Heart right ventricle (tissue), 16 donors: Measurements from ENCODE around the gene C2CD5. TPM values are rescaled to one million over a fixed set of nuclear protein-coding genes. Genes with fewer than 3 reads are reported as not detected.

ENCODE experiments used
- ATAC-seq, 8 donors: fragments of 200-7000 bp; cut with Tn5 transposase; one replicate each; pipeline ENCODE4 v1.9.1; 2020; ENCODE audit warnings: mild to moderate bottlenecking in 8 of 8, moderate library complexity in 8 of 8, moderate number of reproducible peaks in 1 of 8
- DNase-seq, 2 donors: peaks; one replicate each; pipeline ENCODE4 v3.0.0-alpha.2; 2020
- H3K27ac ChIP-seq, 10 donors: fragments of 200-600 bp; sonication (generic) in 2 of 10; one replicate each; pipeline versions ENCODE4 v1.5.0 to v1.8.0; 2020 to 2022; ENCODE audit warnings: mild to moderate bottlenecking in 3 of 10
- H3K27me3 ChIP-seq, 7 donors: fragments of 200-600 bp; one replicate each; pipeline ENCODE4 v1.8.0; 2021 to 2022; ENCODE audit warnings: mild to moderate bottlenecking in 2 of 7
- H3K36me3 ChIP-seq, 9 donors: fragments of 200-600 bp; sonication (generic) in 1 of 9; one replicate each; pipeline versions ENCODE4 v1.5.0 to v1.8.0; 2020 to 2022; ENCODE audit warnings: mild to moderate bottlenecking in 2 of 9
- H3K4me1 ChIP-seq, 9 donors: fragments of 200-600 bp; sonication (generic) in 1 of 9; one replicate each; pipeline versions ENCODE4 v1.5.0 to v1.8.0; 2020 to 2022; ENCODE audit warnings: mild to moderate bottlenecking in 4 of 9
- H3K4me3 ChIP-seq, 10 donors: fragments of 200-600 bp; sonication (generic) in 2 of 10; one replicate each; pipeline versions ENCODE4 v1.5.0 to v1.8.0; 2020 to 2022; ENCODE audit warnings: mild to moderate bottlenecking in 7 of 10, moderate library complexity in 2 of 10
- H3K9me3 ChIP-seq, 11 donors: fragments of 200-600 bp in 10 of 11; sonication (generic) in 2 of 11; one replicate each; pipeline versions ENCODE4 v1.5.0 to v1.8.0; 2013 to 2022; ENCODE audit warnings: mild to moderate bottlenecking in 2 of 11, control low read depth in 1 of 11, moderate library complexity in 1 of 11
- WGBS, 2 donors: extraction: QIAGEN DNeasy Blood & Tissue Kit; methylation state at CpG; one replicate each; pipeline ENCODE4 v1.1.7; 2013; ENCODE audit warnings: inconsistent platforms in 1 of 2; 5-methylcytosine and 5-hydroxymethylcytosine counted together
- intact Hi-C, 10 donors: fragments of 100-400 bp; cut with DNase I; formaldehyde crosslinking; loops; one replicate each; pipeline versions ENCODE4 v1.11.1 to v1.14.2; 2022
- polyA plus RNA-seq, 2 donors: library from polyadenylated mRNA; stranded (reverse); fragments of 200-250 nt; gene quantifications; one replicate each; pipeline ENCODE4 v1.2.3, GENCODE V29; 2013
- total RNA-seq, 10 donors: library from RNA; stranded (reverse); fragmentation: NEBNext Ultra II Directional in 3 of 10; extraction: Animal tissue kit (Norgen Biotek cat#: 25700) in 3 of 10; gene quantifications; one replicate each; pipeline versions ENCODE4 v1.2.1 to v1.2.4, GENCODE V29; 2021 to 2023
- TF ChIP-seq, protein P1 (sequence below), 9 donors: fragments of 200-600 bp; sonication (generic) in 2 of 9; IDR thresholded peaks; one replicate each; pipeline versions ENCODE4 v1.5.0 to v1.8.0; 2021 to 2022; ENCODE audit warnings: antibody characterized with exemption in 9 of 9, mild to moderate bottlenecking in 5 of 9, moderate library complexity in 1 of 9
- donor health status: Arrhythmogenic right ventricular cardiomyopathy.
- donor health status: ischemic (EF 13 %, LVEDD 7.1; RV severe dilation, severe dysfunction).
- donor health status: healthy with polysubstance abuse.
- donor health status: DM: no; HTN: yes; CAD: no.
- donor health status: DM: no; HTN: no; CAD: no.
- donor health status: ischemic (EF 25% LVEDD 6.9; RV normal size, moderate dysfunction).
- donor health status: ischemic (EF 25% LVEDD 5.7; RV mildly dilated, moderate dysfunction).
- donor health status: healthy.
- donor health status: DM: yes; HTN: yes; CAD: no.
- donor health status: Ischemic cardiomyopathy.
- donor health status: ischemic (EF 35%, LVEDD 5.7; RV mildly dilated, moderate dysfunction).
- donor health status: nonischemic (EF 11% LVEDD 7.7; RV severe dilation, severe dysfunction).
- donor health status: DM: yes; HTN: yes; CAD: no.
- donor health status: PGD.
- donor health status: ischemic (EF 29% LVEDD 5.4; RV normal size, mild dysfunction).
- donor health status: nonischemic (EF 23%, LVEDD 6.1; RV moderate dilation, normal function).

Gene C2CD5
- total and polyA plus RNA-seq, 12 donors = 5.0 to 30.2 (median 20.2) TPM

DNA sequence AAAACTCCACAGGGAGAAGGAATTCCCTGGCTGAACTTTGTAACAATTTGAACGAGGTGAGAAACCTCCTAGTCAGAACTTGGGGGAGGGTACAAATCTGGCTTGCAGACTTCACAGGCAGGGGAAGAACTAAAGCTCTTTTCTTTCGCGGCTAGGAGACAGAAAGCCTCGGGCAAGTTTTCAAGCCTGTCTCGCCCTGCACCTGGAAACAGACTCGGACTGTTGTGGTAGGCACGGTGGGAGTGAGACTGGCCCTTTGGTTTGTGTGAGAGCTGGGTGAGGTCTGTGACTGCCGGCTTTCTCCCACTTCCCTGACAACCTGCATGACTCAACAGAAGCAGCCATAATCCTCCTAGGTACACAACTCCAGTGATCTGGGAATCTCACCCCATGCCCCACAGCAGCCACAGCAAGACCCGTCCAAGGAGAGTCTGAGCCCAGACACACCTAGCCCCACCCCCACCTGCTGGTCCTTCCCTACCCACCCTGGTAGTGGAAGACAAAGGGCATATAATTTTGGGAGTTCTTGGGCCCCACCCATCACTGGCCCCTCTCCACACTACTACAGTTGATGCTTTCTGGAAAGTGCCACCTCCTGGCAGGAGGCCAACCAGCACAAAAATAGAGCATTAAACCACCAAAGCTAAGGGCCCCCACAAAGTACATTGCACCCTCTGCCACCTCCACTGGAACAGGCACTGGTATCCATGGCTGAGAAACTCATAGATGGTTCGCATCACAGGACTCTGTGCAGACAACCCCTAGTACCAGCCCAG is 107.1 kb downstream of the C2CD5 start:
- TF ChIP-seq, protein P1, sequence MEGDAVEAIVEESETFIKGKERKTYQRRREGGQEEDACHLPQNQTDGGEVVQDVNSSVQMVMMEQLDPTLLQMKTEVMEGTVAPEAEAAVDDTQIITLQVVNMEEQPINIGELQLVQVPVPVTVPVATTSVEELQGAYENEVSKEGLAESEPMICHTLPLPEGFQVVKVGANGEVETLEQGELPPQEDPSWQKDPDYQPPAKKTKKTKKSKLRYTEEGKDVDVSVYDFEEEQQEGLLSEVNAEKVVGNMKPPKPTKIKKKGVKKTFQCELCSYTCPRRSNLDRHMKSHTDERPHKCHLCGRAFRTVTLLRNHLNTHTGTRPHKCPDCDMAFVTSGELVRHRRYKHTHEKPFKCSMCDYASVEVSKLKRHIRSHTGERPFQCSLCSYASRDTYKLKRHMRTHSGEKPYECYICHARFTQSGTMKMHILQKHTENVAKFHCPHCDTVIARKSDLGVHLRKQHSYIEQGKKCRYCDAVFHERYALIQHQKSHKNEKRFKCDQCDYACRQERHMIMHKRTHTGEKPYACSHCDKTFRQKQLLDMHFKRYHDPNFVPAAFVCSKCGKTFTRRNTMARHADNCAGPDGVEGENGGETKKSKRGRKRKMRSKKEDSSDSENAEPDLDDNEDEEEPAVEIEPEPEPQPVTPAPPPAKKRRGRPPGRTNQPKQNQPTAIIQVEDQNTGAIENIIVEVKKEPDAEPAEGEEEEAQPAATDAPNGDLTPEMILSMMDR (IDR thresholded peaks at IDR 0.05) = no peak
- ATAC-seq (peak in 1 of 8 donors; percentile 10), DNase-seq (peak in 1 of 2 donors; percentile 11)
- 58 to 63% methylated on average over 10 of the region's 10 CpGs for WGBS, 2 donors
- Histone ChIP-seq H3K36me3 (no peaks in the 10 kb centered on the region), H3K9me3 (no peaks in the 10 kb centered on the region), H3K27me3 (no peaks in the 10 kb centered on the region), H3K4me3 (no peak overlapping the region), H3K27ac (peak overlapping the region in 1 of 10 donors; percentile 29), H3K4me1 (no peaks in the 10 kb centered on the region)
- intact Hi-C loops = no loop called here

DNA sequence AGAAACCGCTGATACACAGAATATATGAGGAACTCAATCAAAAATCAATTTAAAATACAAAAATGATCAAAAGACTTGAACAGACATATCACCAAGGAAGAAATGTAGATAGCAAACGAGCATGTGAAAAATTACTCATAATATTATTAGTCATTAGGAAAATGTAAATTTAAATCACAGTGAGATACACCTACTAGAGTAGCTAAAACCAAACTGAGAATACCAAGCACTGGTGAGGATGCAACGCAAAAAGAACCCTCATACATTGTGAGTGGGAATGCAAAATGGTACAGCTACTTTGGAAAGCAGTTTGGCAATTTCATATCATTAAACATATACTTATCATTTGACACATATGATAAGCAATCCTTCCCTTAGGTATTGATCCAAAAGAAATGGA is 108.8 kb downstream of the C2CD5 start:
- WGBS, 2 donors = 86 to 91% methylated on average over 3 of the region's 3 CpGs
- intact Hi-C loops = no loop called here
- TF ChIP-seq, protein P1 (IDR thresholded peaks at IDR 0.05) = no peak

DNA sequence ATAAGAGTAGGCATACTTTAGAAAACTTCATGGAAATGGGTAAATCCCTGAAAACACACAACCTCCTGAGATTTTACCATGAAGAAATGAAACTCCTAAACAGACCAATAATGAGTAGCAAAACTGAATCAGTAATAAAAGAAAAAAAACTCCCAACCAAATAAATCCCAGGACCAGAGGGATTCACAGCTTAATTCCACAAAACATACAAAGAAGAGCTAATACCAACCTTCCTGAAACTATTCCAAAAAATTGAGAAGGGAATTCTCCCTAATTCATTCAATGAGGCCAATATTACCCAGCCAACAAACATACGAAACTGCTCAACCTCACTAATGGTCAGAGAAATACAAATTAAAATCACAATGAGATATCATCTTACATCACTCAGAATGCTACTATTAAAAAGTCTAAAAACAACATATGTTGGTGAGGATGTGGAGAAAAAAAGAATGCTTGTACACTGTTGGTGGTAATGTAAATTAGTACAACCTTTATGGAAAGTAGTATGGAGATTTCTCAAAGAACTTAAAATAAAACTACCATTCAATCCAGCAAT is 112.6 kb downstream of the C2CD5 start:
- 70 to 87% methylated on average over 1 of the region's 1 CpG for WGBS, 2 donors
- TF ChIP-seq, protein P1 (IDR thresholded peaks at IDR 0.05) = no peak
- DNase-seq (no peak), ATAC-seq (no peak)
- Histone ChIP-seq H3K36me3 (no peaks in the 10 kb centered on the region), H3K4me1 (no peaks in the 10 kb centered on the region), H3K27me3 (no peaks in the 10 kb centered on the region), H3K4me3 (no peak overlapping the region), H3K27ac (no peak overlapping the region), H3K9me3 (no peaks in the 10 kb centered on the region)
- intact Hi-C loops = no loop called here

More for the DNA sequence above, 108.8 kb downstream of the C2CD5 start:
- H3K4me1 ChIP-seq = no peaks in the 10 kb centered on the region
- ATAC-seq (no peak), DNase-seq (no peak)
- H3K4me3 ChIP-seq = no peak overlapping the region
- H3K27me3 ChIP-seq = no peaks in the 10 kb centered on the region
- H3K27ac ChIP-seq = no peak overlapping the region
- H3K9me3 ChIP-seq = no peaks in the 10 kb centered on the region
- no peaks in the 10 kb centered on the region for H3K36me3 ChIP-seq

DNA sequence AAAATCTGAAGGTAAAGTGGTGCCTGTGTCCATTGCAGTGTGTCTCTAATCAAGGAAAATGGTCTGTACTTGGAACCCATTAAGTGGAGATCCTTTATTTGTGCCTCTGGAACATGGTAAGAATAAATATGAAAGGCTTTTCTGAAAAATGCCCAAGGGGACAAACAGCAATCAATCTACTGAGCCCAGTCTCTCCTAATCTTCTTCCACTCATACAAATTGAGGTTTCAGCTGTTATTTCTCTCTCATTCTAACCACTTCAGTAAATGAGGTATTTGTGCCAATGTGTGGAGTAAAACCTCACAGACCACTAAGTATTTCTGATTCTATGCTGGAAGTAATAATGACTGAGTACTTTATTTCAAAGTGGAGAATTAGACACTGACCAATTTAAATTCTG is 127.5 kb downstream of the C2CD5 start:
- no peaks in the 10 kb centered on the region for H3K27me3 ChIP-seq
- intact Hi-C loops = no loop called here
- H3K4me1 ChIP-seq = peaks cover 0 to 34% (median 10%) of the 10 kb centered on the region in 9 donors
- no peaks in the 10 kb centered on the region for H3K9me3 ChIP-seq
- TF ChIP-seq, protein P1 (IDR thresholded peaks at IDR 0.05) = no peak
- DNase-seq = no peak
- no peak for ATAC-seq
- no peak overlapping the region for H3K4me3 ChIP-seq
- no peaks in the 10 kb centered on the region for H3K36me3 ChIP-seq
- peak overlapping the region in 1 of 10 donors; percentile 17 for H3K27ac ChIP-seq
